Amygdala (tissue), 56 donors: ENCODE data around the gene CMIP.

Experiments used
- DNase-seq, 56 donors: peaks; one replicate each; lab custom pipeline; 2025; lab: John Stamatoyannopoulos, UW

Gene CMIP

GRCh38 chr16:81701296-81701970 lies 256.8 kb downstream of the CMIP start:
- no peak for DNase-seq

GRCh38 chr16:81702506-81702905 lies 257.9 kb downstream of the CMIP start:
- DNase-seq = no peak

DNA sequence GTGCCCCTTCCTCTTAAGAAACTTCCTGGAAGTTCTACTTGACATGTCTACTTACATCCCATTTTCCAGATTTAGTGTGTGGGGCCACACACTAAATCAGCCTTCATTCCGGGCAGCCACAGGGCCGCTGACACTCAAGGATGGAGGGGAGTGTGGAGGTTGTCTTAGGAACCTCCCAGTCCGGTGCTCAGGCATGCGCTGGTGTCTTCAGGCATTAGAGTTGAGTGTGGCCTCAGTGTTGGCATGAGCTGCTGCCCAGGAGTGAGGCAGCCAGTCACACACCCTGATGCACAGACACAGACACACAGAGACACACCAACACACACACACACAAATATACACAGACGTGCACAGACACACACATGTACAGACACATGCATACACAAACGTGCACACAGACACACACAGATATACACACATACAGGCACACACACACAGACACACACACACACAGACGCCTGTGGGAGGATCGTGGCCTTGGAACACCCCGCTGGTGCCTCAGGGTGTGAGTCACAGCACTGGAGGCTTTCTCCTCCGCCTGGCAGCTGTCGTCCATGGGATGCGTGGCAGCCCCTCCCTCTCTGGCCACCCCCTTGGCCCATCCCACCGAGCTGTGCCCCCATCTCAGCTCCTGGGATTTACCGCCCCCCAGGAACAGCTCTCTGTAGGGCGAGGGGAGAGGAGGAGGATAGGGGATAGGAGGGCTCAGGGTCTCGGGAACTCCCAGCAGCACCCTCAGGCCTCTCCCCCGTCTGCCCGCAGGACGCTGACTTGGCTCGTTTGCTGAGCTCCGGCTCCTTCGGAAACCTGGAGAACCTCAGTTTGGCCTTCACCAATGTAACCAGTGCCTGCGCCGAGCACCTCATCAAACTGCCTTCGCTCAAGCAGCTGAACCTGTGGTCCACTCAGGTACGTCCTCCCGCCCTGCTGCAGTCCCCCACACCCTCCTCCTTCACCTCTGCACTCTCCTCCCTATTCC lies 258.9 kb downstream of the CMIP start:
- no peak for DNase-seq

DNA sequence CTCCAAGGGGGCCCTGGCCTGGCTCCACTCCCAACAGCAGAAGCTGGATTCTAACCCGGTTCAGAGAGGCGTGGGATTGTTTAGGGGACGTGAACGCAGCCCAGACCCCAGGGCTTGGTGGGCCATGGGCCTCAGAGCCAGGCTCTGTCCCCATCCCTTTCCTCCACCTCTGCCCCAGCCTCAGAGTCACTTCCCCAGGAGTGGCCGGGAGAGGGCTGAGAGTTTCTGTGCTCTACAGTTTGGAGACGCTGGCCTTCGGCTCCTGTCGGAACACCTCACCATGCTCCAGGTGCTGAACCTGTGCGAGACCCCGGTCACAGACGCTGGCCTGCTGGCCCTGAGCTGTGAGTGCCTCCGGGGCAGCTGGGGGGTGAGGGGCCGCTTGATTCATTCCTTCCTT lies 260.7 kb downstream of the CMIP start:
- DNase-seq = no peak

DNA sequence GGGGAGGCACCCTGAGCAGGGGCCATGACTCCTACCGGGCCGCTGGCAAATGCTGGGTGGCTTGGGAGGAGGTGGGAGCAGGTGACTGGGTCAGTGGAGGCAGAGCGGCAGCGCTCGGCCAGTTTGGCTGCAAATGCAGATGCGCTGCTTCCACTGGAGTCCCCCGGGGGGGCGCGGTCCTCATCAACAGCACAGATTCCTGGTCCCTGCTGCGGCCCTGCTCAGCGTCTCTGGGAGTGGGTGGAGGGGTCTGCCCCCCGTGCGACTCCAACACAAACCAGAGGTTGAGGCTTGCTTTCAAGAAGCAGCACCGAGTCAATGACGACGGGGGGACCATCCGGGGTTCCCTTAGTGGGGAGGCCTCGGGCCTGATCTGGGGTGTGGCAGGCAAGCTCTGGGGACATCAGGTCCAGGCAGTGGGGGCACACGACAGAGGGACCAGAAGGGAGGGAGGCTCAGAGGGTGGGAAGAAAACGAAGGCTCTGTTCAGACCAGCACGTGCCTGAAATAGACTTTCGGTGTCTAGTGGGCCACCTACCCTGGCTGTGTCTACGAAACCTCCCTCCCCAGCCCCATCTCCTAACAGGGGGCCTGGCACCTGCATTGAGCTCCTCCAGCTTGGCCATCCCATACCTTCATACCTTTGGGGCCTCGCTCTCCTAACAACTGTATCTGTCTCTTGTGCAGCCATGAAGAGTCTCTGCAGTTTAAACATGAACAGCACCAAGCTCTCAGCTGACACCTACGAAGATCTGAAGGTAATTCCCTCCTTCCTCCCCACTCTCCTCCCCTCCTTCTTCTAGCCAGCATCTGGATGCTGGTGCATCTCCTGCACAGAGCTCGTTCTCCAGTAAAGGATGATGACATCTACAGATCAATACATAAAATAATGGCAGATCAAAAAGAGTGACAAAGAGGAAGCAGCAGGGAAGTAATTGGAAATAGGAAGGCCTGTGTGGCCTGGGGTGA lies 262.0 kb downstream of the CMIP start:
- no peak for DNase-seq

DNA sequence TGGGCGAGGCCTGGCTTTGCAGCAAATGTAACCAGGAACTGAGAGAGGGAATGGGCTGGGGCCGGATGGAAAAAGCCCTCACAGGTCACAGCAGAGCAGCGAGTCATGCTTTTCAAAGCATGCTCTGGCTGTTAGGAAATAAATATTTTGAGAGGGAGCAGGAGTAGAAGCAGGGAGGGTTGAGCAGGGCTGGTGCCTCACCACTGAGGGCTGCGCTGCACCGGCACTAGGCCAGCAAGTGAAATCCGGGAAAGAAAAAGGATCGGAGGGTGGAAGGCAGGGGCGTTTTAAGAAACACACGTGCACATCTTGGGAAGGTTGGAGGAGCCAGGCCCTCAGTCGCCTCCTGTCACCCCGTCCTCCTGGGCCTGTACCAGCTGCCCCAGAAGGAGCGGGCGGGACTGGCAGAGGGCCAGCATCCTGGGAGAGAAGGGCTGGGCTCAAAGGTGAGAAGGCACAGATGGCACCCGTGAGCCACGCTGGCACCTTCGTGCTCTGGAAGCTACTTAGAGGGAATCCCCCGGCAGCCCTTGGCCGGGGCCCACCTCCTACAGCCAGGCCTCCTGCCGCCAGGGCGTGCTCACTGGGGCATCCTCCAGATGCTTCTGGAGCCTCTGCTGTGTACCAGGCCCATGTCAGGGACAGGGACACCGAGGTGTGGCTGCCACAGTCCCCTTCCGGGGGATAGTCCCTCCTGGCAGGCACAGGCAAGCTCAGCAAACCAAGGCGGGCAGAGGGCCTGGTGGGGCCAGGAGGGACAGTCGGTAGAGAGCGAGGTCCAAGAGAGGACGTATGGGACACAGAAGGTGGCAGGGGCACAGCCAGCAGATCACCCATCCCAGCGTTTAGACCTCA lies 263.0 kb downstream of the CMIP start:
- peak in 7 of 56 donors; percentile 12 to 78 (median 24) for DNase-seq

GRCh38 chr16:81708266-81709015 lies 263.8 kb downstream of the CMIP start:
- peak in 29 of 56 donors; percentile 10 to 62 (median 29) for DNase-seq

DNA sequence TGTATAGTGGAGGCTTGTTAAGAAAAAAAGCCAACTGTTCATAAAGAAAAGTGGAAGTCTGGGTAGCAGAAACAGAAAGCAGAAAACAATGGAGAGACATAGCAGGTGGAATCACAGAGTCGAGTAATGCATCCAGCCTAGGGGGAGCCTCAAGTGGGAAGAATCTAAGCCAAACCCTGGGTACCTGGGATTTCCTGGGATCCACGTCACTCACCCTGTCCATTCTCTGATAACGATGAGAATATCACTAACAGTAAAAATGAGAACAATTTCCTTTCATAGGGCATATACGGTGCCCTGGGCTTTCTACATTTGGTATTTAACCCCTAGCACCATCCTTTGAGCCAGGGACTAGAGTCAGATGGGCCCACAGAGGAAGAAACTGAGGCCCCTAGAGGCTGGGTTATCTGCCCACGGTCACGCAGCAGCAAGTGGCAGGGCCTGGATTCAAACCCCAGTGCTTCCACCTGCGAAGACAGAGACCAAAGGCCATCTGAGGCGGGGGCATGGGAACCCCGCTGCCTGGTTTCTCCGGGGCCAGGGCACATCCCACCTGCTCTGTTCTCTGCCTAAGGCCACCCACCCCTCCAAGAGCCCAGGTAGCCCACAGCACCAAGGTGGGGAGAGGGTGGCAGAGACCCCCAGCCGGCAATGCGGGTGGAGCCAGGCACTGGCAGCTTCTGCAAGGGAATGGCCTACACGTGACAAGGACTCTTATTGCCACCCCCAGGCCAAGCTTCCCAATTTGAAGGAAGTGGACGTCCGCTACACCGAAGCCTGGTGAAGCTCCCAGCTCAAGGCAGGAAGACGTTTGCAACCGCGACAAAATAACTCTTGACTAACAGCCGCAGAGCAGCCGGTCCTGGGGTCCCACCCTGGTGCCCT lies 264.6 kb downstream of the CMIP start:
- DNase-seq = no peak

DNA sequence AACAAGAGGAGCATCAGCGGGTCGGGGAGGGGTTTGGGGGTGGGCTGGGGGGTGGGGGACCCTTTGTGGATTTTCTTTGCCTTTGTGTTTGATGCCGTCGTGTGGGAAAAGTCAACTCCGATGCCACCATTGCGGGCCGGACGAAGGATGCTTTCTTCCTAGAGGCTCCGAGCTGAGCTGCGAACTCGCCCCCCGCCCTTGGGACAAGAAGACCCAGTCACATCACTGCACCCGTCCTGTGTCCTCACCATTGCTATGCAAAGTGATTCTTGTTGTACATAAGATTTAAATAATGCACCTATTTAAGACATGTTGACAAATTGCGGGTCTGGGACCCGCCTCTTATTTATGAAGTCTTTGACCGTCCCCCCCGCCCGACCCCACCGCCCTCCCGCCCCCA lies 265.4 kb downstream of the CMIP start:
- DNase-seq = no peak

DNA sequence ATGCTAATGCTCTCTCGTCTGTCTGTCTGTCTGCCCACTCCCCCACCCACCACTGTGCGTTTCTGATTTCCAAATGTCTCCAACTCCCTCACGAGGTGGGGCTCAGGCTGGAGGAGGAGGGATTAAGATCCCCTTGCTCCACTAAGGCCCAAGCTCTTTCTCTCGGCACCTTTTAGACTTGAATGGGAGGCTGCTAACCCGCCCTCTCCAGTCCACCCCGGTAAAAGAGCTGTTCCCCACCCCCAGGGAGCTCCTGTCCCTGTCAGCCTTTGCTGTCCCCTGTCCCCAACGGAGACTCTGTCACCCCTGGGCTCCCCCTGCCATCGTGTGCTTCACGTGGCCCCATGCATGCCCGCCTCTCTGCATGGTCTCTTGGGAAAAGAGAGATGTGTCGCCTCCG lies 266.0 kb downstream of the CMIP start:
- DNase-seq = no peak

DNA sequence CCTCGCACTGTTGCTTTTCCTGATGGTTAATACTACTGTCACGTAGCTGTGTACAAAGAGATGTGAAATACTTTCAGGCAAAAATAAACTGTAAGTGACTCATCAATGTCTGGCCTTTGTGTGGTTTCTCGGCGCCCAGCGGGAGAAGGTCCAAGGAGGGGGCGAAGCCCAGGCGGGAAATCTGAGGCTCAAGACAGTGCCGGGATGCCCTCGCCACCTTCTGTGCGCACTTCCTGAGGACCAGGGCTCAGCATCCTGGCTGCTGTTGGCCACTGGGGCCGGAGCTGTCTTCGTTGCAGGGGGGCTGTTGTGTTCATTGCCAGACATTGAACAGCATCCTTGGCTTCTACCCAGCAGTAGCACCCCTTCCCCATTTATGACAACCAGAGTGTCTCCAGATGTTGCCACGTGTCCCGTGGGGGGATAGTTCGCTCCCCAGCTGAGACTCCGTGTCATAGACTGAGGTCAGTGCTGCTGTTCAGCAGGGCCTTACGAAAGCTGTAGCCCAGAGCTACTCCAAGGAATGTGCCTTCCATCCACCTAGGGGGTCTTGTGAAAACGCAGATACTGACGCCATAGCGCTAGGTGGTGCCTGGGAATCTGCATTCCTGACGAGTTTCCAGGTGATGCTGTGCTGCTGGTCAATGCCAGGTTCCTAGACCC lies 267.2 kb downstream of the CMIP start:
- DNase-seq = peak in 3 of 56 donors; percentile 16 to 20 (median 18)

GRCh38 chr16:81712681-81713080 lies 268.1 kb downstream of the CMIP start:
- DNase-seq = no peak

GRCh38 chr16:81713295-81713772 lies 268.7 kb downstream of the CMIP start:
- DNase-seq = no peak

DNA sequence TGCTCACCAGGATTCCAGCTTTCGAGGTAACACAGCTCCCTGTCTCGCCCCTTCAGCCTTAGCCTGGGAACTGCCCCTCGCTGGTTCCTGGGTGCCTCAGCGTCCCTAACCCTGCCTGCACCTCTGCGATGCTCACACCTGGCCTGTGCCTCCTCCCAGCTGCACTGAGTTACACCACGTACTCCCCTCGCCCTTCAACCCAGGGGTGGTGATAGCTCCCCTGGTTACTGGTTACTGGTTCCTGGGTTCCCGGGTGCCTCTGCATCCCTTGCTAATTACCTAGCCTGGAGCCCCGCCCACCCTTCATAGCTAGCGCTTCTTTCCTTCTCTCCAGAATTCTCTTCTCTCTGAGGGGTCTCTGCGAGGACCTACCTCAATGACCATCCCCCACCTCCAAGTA lies 269.2 kb downstream of the CMIP start:
- DNase-seq = no peak

DNA sequence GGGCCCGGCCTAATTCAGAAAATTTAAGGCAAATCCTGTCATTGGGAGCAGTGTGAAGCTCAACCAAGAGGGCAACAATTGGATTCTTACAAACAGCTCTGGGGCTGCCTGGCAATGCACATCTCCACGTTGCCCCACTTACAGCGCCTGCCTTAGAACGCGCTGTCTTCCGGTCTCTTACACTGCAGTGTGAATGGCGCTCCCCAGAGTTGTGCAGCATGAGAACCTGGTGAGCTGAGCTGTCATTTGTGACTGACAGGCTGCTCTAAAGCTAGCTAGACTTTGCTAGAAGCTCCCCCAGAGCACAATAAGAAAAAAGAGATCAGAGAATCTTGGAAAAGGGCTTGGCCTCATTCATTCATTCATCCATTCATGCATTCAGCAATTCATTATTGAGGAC lies 270.0 kb downstream of the CMIP start:
- peak in 3 of 56 donors; percentile 4 to 11 (median 7) for DNase-seq

DNA sequence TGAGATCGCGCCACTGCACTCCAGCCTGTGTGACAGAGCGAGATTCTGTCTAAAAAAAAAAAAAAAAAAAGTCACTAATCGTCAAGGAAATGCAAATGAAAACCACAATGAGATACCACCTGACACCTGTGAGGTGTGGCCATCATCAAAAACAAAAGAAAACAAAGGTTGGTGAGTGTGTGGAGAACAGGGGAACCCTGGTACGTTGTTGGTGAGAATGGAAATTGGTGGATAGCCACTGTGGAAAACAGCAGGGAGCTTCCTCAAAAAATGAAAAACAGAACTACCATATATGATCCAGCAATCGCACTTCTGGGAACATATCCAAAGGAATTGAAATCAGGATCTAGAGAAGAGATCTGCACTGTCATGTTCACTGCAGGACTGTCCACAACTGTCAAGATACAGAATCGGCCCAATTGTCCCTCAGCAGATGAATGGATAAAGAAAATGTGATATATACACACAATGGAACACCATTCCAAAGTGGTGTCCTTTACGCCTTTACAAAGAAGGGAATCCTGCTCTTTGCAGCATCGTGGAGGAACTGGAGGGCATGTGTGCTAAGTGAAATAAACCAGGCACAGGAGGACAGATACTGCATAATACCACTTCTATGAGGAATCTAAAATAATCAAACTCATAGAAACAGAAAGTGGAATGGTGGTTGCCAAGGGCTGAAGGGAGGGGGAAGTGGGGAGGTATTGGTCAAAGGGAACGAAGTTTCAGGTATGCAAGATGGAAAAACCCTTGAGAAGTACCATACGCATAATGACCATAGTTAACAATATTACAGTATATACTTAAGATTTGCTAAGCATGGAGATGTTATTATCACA lies 271.0 kb downstream of the CMIP start:
- no peak for DNase-seq
